Body of pancreas (tissue), 4 donors: ENCODE results near the gene STPG3.

Source experiments
- CTCF ChIP-seq, 7 experiments: fragments of 450-650 bp in 4 of 7; fragments of 200-600 bp in 3 of 7; sonication (generic) in 3 of 7; IDR thresholded peaks; one replicate each; pipeline ENCODE4 v1.5.1; 2016 to 2019; ENCODE audit warnings: antibody characterized with exemption in 7 of 7
- POLR2A ChIP-seq, 3 donors: fragments of 450-650 bp; IDR thresholded peaks; one replicate each; pipeline ENCODE4 v1.6.1; 2016; ENCODE audit warnings: antibody characterized with exemption in 3 of 3, mild to moderate bottlenecking in 2 of 3

- TF ChIP-seq POLR2A (IDR thresholded peaks at IDR 0.05) (no peak), CTCF (IDR thresholded peaks at IDR 0.05) (no peak)
Measured at GRCh38 chr9:137222190-137223077, 28.7 kb upstream of the STPG3 start, which contains the start of gene RNF208.
